Measurements from ENCODE around the gene MYOZ3.

Gene MYOZ3

GRCh38 chr5:150659360-150660107 is 1.5 kb upstream of the MYOZ3 start:
- DNase-seq (ENCODE audit: low spot score) = no peak

- DNase-seq (ENCODE audit: low spot score) = no peak
Measured at GRCh38 chr5:150660108-150660831, 781 bp upstream of the MYOZ3 start.

- no peak for DNase-seq (ENCODE audit: low spot score)
Measured at GRCh38 chr5:150661821-150662596, 958 bp downstream of the MYOZ3 start.

GRCh38 chr5:150662731-150663516 is 1.9 kb downstream of the MYOZ3 start:
- no peak for DNase-seq (ENCODE audit: low spot score)

GRCh38 chr5:150663936-150664335 is 2.9 kb downstream of the MYOZ3 start:
- no peak for DNase-seq (ENCODE audit: low spot score)

- DNase-seq (ENCODE audit: low spot score) = no peak
Measured at GRCh38 chr5:150665044-150665443, 4.0 kb downstream of the MYOZ3 start.

GRCh38 chr5:150670275-150670947 is 9.4 kb downstream of the MYOZ3 start:
- DNase-seq (ENCODE audit: low spot score) = no peak

GRCh38 chr5:150670948-150671310 is 9.9 kb downstream of the MYOZ3 start:
- no peak for DNase-seq (ENCODE audit: low spot score)

- DNase-seq (ENCODE audit: low spot score) = no peak
Measured at GRCh38 chr5:150671509-150672236, 10.6 kb downstream of the MYOZ3 start.

- no peak for DNase-seq (ENCODE audit: low spot score)
Measured at GRCh38 chr5:150672237-150672883, 11.3 kb downstream of the MYOZ3 start.

- DNase-seq (ENCODE audit: low spot score) = no peak
Measured at GRCh38 chr5:150672884-150673275, 11.8 kb downstream of the MYOZ3 start.

- DNase-seq (ENCODE audit: low spot score) = no peak
Measured at GRCh38 chr5:150674341-150674821, 13.3 kb downstream of the MYOZ3 start.

- DNase-seq (ENCODE audit: low spot score) = no peak
Measured at GRCh38 chr5:150675069-150675468, 14.0 kb downstream of the MYOZ3 start.

GRCh38 chr5:150676578-150676977 is 15.5 kb downstream of the MYOZ3 start:
- DNase-seq (ENCODE audit: low spot score) = no peak

- no peak for DNase-seq (ENCODE audit: low spot score)
Measured at GRCh38 chr5:150689120-150689519, 28.1 kb downstream of the MYOZ3 start.

- DNase-seq (ENCODE audit: low spot score) = no peak
Measured at GRCh38 chr5:150690760-150691159, 29.7 kb downstream of the MYOZ3 start.

GRCh38 chr5:150692276-150692675 is 31.2 kb downstream of the MYOZ3 start:
- no peak for DNase-seq (ENCODE audit: low spot score)

- no peak for DNase-seq (ENCODE audit: low spot score)
Measured at GRCh38 chr5:150694612-150695011, 33.6 kb downstream of the MYOZ3 start.

- peak; percentile 64 for DNase-seq (ENCODE audit: low spot score)
Measured at GRCh38 chr5:150700246-150700593, 39.2 kb downstream of the MYOZ3 start.
